GM19395 (cell line): ENCODE measurements around the gene HUS1B.
A peak's percentile ranks its signal among the peaks of the same experiment; 100 is the strongest.
"Not testable (repeated sequence)": the region's sequence is repeated elsewhere in the genome, so short reads cannot be mapped to it uniquely, and the experiment has no call there.

Experiments
- ATAC-seq: cut with Tn5 transposase; IDR thresholded peaks from one replicate; pipeline ENCODE4 v1.9.1; 2021; ENCODE audit warnings: mild to moderate bottlenecking, moderate library complexity; ENCODE audit not compliant: unreplicated experiment

HUS1B gene

GRCh38 chr6:656460-657252 lies at the start of gene HUS1B:
HUS1B (minus strand) TSS chr6:657100; CDS start chr6:656944, 156 bp downstream.
- ATAC-seq, result no peak

- ATAC-seq, result no peak
Measured at GRCh38 chr6:706146-706545, 49.2 kb upstream of the HUS1B start.

DNA sequence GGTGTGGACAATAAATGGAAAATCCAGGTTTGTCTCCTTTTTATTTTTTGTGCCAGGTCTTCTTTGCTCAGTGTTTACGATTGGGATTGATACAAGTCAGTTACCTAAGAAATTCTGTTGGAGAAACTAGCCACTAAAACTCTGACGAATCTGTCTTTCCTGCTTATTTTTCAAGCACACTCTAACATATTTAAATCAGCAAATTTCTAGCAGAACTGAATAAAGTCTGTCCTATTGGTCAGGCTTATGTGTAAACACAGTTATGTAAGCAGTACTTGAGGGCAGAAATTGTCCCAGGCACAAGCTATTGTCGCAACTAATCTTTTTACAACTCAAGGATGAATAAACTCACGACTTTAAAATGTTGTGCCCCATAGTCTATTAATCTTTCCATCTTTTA lies 48.1 kb upstream of the HUS1B start:
- no peak for ATAC-seq

DNA sequence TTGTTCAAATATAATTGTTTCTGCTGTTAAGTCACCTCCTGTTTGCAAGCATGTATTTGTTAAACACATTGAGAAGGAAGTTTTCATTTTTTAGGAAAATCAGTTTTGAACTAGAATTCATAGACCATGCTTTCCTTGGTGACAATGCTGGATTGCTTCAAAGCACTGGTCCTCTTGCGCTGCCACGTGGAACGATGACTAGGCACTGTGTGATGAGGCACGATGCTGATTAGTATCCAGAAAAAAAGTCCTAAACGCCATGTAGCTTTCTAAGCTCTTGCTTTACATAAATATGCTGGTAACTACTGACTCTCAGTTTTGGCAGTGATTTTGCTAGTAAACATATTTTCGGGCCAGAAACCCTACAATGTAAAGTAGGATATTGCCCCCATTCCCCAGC lies 47.1 kb upstream of the HUS1B start:
- no peak for ATAC-seq

- ATAC-seq, result no peak
Measured at GRCh38 chr6:703552-703951, 46.7 kb upstream of the HUS1B start.

GRCh38 chr6:701700-702479 lies 45.0 kb upstream of the HUS1B start:
- ATAC-seq, result no peak

DNA sequence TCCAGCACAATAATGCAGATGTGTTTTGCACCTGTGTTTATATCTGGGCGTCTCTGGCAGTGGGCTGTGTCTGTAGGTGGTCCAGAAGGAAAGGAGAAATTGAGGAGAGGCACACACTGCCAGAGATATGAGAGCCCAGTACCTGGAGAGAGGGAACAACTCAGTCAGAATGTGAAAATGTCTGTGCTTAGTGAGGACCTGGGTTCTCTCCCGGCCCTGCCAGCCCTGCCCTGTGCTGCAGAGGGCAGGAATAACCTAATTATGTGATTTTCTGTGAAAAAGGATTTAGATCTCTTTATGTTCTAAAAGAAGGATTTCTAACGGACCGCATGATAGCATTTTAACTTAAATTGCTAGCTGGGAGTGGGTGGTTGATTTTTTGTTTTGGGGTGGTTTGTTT lies 44.3 kb upstream of the HUS1B start:
- ATAC-seq, result no peak

DNA sequence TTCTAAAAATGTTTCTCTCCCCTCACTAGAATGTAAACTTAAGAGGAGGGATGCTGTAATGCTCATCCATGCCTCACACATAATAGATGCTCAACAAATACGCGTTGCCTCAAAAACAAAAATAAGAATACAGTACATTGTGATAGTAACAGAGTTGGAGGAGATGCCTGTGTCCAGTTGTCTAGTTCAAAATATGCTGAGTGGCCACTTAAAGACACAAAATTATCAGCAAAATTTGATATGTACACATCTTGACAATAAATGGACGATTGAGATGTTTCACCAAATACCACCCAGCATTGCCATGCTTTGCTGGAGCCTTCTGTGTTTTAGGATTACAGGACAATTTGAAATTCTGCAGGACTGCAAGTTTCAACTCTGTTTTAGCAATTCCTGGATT lies 43.6 kb upstream of the HUS1B start:
- no peak for ATAC-seq

- ATAC-seq, result no peak
Measured at GRCh38 chr6:699319-699718, 42.4 kb upstream of the HUS1B start.

DNA sequence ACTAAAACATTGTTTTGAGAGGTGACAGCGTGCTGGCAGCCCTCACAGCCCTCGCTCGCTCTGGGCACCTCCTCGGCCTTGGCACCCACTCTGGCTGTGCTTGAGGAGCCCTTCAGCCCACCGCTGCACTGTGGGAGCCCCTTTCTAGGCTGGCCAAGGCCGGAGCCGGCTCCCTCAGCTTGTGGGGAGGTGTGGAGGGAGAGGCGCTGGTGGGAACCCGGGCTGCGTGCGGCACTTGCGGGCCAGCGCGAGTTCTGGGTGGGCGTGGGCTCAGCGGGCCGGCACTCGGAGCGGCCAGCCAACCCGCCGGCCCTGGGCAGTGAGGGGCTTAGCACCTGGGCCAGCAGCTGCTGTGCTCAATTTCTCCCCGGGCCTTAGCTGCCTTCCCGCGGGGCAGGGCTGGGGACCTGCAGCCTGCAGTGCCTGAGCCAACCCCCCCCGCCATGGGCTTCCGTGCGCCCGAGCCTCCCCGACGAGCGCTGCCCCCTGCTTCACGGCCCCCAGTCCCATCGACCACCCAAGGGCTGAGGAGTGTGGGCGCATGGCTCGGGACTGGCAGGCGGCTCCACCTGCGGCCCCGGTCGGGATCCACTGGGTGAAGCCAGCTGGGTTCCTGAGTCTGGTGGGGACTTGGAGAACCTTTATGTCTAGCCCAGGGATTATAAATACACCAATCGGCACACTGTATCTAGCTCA lies 37.7 kb upstream of the HUS1B start:
- not testable (repeated sequence) for ATAC-seq

GRCh38 chr6:693723-694009 lies 36.8 kb upstream of the HUS1B start:
- ATAC-seq, result no peak

DNA sequence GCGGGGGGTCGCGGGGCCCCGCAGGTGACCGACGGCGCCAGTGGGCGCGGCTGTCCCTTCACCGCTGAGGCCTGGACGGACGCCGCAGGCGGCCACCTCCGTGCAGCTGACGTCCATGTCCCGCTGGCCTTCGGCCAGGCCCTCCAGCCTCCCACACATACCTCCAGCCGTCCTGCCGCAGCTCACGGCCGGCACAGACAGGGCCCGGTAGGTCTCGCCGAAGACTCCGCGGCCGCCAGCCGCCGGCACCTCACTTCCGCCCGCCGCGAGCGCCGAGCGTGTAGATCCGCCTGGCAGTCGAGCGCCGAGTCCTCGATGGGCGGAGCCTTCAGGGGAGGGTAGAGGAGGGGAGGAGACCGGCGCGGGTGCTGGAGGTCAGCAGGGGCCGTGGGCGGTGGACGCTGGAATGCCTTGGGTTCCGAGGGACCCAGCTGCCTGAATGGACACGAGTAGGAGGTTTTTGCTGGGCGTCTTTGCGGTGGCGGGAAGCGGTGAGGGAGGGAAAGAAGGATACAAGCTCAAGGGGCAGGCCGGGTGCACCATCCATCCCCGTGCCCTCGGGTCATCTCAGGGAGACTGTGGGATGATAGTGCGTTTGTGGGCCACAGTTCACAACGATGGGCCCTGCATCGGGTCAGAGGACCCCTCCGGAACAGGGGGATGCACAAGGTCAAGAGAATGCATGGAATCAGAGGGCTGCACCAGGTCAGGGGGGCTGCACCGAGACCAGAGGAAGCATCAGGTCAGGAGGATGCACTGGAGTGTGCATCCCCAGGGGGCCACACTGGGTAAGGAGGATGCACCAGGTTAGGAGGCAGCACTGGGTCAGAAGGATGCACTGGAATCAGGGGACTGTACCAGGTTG lies 36.2 kb upstream of the HUS1B start, which contains the start of gene EXOC2:
TSS of gene EXOC2 (minus strand) at position 282 of the 865 bp plus-strand sequence. CDS start 55,321 bp downstream, outside the sequence.
- peak; percentile 91 for ATAC-seq

GRCh38 chr6:692356-692851 lies 35.5 kb upstream of the HUS1B start:
- ATAC-seq, result peak; percentile 74

DNA sequence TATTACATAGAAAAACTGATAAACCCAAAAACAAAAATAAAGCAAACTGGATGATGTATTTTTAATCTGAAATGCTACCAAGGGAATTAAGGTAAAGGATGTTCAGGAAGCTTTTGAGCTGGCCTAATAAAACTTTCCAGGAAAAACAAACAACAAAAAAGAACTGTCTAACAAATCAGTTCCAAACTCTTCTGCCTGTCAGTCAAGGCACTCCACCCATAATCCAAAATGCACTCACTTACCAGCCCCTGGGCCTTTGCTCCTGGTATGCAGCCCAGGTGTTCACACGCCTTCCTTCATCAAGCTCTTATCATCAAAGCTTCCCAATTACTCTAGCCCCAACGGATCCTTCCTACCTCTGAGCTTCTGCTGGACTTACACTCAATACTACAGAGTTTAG lies 32.3 kb upstream of the HUS1B start:
- ATAC-seq, result no peak

DNA sequence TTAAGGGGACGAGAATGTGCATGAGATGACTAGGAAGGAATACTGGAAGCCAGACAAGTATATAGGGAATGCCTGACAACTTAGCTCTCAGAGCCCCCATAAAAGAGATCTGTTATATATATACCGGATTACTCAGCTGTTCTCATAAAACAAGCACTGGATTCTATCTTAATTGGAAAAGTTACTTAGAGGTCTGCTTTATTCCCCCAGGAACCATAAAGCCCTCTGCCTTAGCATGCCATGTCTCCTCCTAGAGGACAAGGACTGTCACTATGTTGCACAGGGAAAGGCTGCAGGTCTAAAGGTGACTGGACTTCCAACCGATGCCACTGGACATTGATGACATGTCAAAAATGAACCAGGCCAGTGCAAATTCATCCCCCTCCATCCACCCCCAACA lies 29.6 kb upstream of the HUS1B start:
- no peak for ATAC-seq

DNA sequence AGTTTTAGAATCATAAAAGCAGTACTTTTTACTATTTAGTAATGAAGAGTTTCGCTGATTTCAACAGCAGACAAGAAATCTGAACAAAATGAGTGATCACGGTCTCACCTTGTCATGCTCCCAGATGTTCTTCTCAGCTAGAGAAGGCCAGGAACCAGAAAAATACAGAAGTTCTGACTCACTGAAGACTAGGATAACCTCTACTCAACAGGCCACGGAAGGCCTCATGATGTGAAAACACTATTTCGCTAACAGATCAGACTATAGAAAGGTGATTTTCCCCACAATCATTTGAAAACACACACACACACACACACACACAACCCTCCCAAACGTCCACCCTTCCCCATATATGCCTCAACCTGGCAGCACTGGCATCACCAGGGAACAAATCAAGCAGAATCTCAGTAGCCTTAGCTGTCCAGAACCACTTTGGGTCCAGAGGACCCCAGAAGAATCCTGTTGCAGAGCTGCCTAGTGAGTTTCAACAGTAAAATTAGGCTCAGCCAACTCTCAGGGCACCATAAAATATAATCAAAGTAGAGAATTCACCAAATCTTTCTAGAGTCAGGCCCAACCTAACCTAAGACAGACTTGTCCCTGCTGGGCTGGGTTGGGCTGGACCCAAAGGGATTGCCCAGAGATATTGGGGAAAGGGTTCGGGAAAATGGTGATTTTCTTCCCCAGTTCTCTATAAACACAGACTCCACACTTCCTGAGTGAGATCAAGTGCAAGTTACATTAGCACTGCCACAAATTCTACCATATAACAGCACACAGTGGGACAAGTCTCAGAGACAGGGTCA lies 28.1 kb upstream of the HUS1B start:
- peak; percentile 87 for ATAC-seq

DNA sequence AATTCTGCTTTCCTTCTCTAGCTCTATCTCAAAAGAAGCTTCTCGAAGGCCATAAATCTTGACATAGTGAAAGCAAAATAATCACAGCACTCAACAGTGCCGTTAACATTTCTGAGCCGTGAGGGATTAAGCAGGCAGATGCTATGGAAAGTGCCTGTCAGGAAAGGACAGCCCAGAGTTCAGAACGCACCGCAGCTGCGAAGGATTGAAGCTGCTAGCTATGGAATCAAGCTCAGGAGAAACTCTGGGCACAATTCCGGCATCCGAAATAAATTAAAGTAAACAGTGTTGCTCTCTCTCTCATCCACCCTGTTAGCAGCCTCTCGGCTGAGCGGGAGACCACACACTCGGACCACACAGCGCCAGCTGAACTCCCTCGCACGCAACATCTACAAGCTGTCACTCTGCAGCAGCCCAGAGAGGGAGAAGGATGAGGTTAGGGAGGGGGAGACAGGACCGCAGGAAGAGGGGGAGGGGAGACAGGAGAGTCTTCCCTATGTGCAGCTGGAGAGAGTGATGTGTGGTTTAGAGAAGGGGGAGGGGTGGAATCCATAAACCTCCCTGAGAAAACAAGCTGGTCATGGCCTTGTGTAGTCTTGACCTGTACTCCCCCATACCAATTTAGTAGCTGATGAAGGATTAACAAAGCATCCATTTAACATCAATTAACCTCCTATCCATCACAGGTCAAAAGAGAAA lies 27.0 kb upstream of the HUS1B start:
- no peak for ATAC-seq

DNA sequence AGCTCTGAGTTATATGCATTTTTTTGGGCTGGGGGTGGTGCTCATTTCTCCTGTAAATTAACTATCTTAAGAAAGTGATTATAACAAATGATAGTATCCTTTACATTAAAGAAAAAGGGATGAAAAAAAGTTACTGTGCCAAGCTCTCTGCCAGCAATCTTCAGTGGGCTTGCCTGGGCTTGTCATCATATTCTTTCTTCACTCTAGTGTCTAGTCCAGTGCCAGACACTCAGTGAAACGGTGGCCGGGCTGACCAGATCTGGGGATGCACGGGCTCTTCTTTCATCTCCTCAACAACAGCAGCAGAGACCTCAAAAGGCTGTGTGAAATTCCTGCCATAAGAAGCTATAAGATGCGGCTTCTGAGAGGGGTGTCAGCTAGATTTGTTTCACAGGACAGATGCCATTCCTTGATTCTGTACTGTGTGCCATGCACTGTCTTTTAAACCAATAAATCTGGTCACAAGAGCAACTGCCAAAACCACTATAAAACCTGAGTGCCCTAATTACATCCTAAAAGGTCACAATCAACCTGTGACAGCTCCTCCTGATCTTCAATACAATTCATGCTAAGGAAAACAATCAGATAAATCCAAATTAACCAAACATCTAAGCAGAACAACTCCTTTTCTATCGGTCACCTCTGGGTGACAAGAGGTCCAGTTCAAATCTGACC lies 23.9 kb upstream of the HUS1B start:
- ATAC-seq, result no peak

DNA sequence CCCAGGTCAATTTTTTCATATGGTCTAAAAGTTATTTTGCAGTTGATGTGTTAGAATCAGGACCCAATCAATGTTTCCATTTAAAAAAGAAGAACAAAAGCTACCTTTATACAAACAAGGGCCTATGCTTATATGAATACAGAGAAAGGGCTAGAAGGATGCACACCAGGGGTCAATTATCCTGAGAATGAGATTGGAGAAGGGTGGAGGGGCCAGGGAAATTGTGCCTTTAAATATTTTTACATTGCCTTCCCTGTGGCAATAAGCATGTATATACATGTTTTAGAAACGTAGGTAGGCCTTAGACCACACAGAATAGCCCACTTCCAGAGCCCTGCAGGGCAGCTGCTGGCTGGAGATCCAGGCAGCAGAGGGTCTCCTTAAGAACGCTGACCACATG lies 23.4 kb upstream of the HUS1B start:
- no peak for ATAC-seq
